ENCODE data around the gene PLPP6. TPM values are rescaled to one million over a fixed set of nuclear protein-coding genes. Genes with fewer than 3 reads are reported as not detected.

Gene PLPP6
- total and polyA plus RNA-seq, 8 donors, result 4.8 to 11.5 (median 7.1) TPM

GRCh38 chr9:4686112-4686511 lies 24.0 kb downstream of the PLPP6 start:
- 62 to 68% methylated on average over 4 of the region's 4 CpGs for WGBS, 2 donors
- no peak for TF ChIP-seq CTCF (IDR thresholded peaks at IDR 0.05)
- peaks cover 11 to 17% (median 14%) of the 10 kb centered on the region in 3 donors for H3K4me1 ChIP-seq
- FAIRE-seq, result peak; percentile 9
- H3K27me3 ChIP-seq, result no peaks in the 10 kb centered on the region
- peaks cover 0 to 12% (median 3%) of the 10 kb centered on the region in 3 donors for H3K36me3 ChIP-seq
- intact Hi-C loops (cut with DNase I), result no loop called here
- no peaks in the 10 kb centered on the region for H3K9me3 ChIP-seq
- no peak for DNase-seq
- no peak overlapping the region for H3K27ac ChIP-seq
- peak in 3 of 4 donors; percentile 41 to 47 (median 41) for ATAC-seq
- H3K4me3 ChIP-seq, result no peak overlapping the region

- Histone ChIP-seq H3K9me3 (no peaks in the 10 kb centered on the region), H3K4me3 (no peak overlapping the region), H3K4me1 (peaks cover 7 to 15% (median 14%) of the 10 kb centered on the region in 3 donors), H3K36me3 (peaks cover 0 to 12% (median 3%) of the 10 kb centered on the region in 3 donors), H3K27ac (no peak overlapping the region), H3K27me3 (no peaks in the 10 kb centered on the region)
- ATAC-seq (no peak), DNase-seq (no peak), FAIRE-seq (no peak)
- intact Hi-C loops (cut with DNase I), result no loop called here
- 19 to 20% methylated on average over 1 of the region's 1 CpG for WGBS, 2 donors
- no peak for TF ChIP-seq CTCF (IDR thresholded peaks at IDR 0.05)
Measured at GRCh38 chr9:4686584-4686983, 24.5 kb downstream of the PLPP6 start.

- Histone ChIP-seq H3K4me1 (peaks cover 4 to 15% (median 14%) of the 10 kb centered on the region in 3 donors), H3K36me3 (peaks cover 0 to 12% (median 3%) of the 10 kb centered on the region in 3 donors), H3K4me3 (no peak overlapping the region), H3K27ac (no peak overlapping the region), H3K27me3 (no peaks in the 10 kb centered on the region), H3K9me3 (no peaks in the 10 kb centered on the region)
- no peak for TF ChIP-seq CTCF (IDR thresholded peaks at IDR 0.05)
- FAIRE-seq, result no peak
- WGBS, 2 donors, result 39 to 92% methylated on average over 2 of the region's 2 CpGs
- intact Hi-C loops (cut with DNase I), result no loop called here
- no peak for DNase-seq
- ATAC-seq, result no peak
Measured at GRCh38 chr9:4689021-4689420, 26.9 kb downstream of the PLPP6 start.

GRCh38 chr9:4689687-4690104 lies 27.6 kb downstream of the PLPP6 start:
- no peak overlapping the region for H3K4me3 ChIP-seq
- intact Hi-C loops (cut with DNase I), result no loop called here
- DNase-seq (no peak), ATAC-seq (peak in 1 of 4 donors; percentile 39), FAIRE-seq (no peak)
- no peak for TF ChIP-seq CTCF (IDR thresholded peaks at IDR 0.05)
- WGBS, 2 donors, result 92 to 97% methylated on average over 1 of the region's 1 CpG
- no peaks in the 10 kb centered on the region for H3K27me3 ChIP-seq
- no peaks in the 10 kb centered on the region for H3K9me3 ChIP-seq
- H3K36me3 ChIP-seq, result peaks cover 0 to 12% (median 3%) of the 10 kb centered on the region in 3 donors
- peaks cover 4 to 15% (median 14%) of the 10 kb centered on the region in 3 donors for H3K4me1 ChIP-seq
- H3K27ac ChIP-seq, result no peak overlapping the region

GRCh38 chr9:4690144-4690543 lies 28.1 kb downstream of the PLPP6 start:
- Histone ChIP-seq H3K4me3 (no peak overlapping the region), H3K4me1 (peaks cover 4 to 15% (median 14%) of the 10 kb centered on the region in 3 donors), H3K27me3 (no peaks in the 10 kb centered on the region), H3K27ac (no peak overlapping the region), H3K9me3 (no peaks in the 10 kb centered on the region), H3K36me3 (peaks cover 0 to 9% (median 3%) of the 10 kb centered on the region in 3 donors)
- intact Hi-C loops (cut with DNase I), result no loop called here
- DNase-seq, result no peak
- no peak for ATAC-seq
- no peak for TF ChIP-seq CTCF (IDR thresholded peaks at IDR 0.05)
- no peak for FAIRE-seq
- 84 to 87% methylated on average over 4 of the region's 4 CpGs for WGBS, 2 donors
